GM21528 (cell line): ENCODE results near the gene EFNA2.

Source experiments
- ATAC-seq: cut with Tn5 transposase; IDR thresholded peaks from one replicate; pipeline ENCODE4 v1.9.1; 2021; ENCODE audit warnings: mild to moderate bottlenecking, moderate library complexity; ENCODE audit not compliant: unreplicated experiment, low FRiP score

EFNA2 gene

GRCh38 chr19:1343041-1343440 is 57.4 kb downstream of the EFNA2 start:
- ATAC-seq = no peak

DNA sequence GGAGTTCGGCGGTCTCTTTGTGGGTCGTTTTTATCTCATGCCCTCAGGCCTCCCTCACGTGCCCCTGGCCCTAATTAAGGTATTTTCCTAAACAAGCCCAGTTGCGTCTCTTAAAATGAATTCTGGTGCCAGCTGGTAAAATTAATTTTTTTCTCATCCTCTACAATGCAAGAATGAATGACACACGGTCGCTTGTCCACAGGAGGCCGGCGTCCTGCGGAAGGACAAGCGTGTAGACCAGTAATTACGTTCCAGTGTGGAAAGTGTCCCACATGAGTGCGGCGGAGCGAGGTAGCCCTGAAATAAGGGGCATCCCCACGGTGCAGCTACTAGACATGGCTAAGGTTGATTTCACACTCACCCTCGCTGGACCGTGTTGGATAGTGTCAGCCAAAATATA is 63.5 kb downstream of the EFNA2 start:
- ATAC-seq = no peak

- no peak for ATAC-seq
These were observed 65.2 kb downstream of the EFNA2 start for GRCh38 chr19:1350867-1351266.
